Renal cortical epithelial cell (primary cell): Measurements from ENCODE around the gene KRT5. TPM values are rescaled to one million over a fixed set of nuclear protein-coding genes. Genes with fewer than 3 reads are reported as not detected.

ENCODE experiments used
- DNase-seq: peaks from one replicate; pipeline ENCODE4 v3.0.0-alpha.2; 2011; ENCODE audit warnings: low read depth
- total RNA-seq: library from RNA; depleted of rRNA; stranded (reverse); fragments of >200 nt; gene quantifications from 2 replicates; pipeline ENCODE4 v1.2.3, GENCODE V29; 2014

The KRT5 gene
- total RNA-seq, 1 donor from 2014 or later: 0.70 TPM

GRCh38 chr12:52537101-52537500 lies 16.9 kb upstream of the KRT5 start:
- no peak for DNase-seq

- no peak for DNase-seq
Observed at GRCh38 chr12:52535574-52535973, 15.4 kb upstream of the KRT5 start.

- DNase-seq: no peak
Observed at GRCh38 chr12:52534482-52534881, 14.3 kb upstream of the KRT5 start.

GRCh38 chr12:52533686-52534470 lies 13.7 kb upstream of the KRT5 start:
- no peak for DNase-seq

- no peak for DNase-seq
Observed at GRCh38 chr12:52532636-52533035, 12.4 kb upstream of the KRT5 start.

- DNase-seq: no peak
Observed at GRCh38 chr12:52531566-52532300, 11.5 kb upstream of the KRT5 start.

GRCh38 chr12:52530905-52531304 lies 10.7 kb upstream of the KRT5 start:
- no peak for DNase-seq

- no peak for DNase-seq
Observed at GRCh38 chr12:52530366-52530765, 10.2 kb upstream of the KRT5 start.

GRCh38 chr12:52529846-52530245 lies 9.7 kb upstream of the KRT5 start:
- no peak for DNase-seq

GRCh38 chr12:52529417-52529816 lies 9.2 kb upstream of the KRT5 start:
- DNase-seq: no peak

GRCh38 chr12:52528641-52529143 lies 8.5 kb upstream of the KRT5 start:
- DNase-seq: no peak

GRCh38 chr12:52527121-52527800 lies 7.1 kb upstream of the KRT5 start:
- DNase-seq: no peak

GRCh38 chr12:52526511-52526951 lies 6.3 kb upstream of the KRT5 start:
- DNase-seq: no peak

- no peak for DNase-seq
Observed at GRCh38 chr12:52525661-52526499, 5.7 kb upstream of the KRT5 start.

GRCh38 chr12:52524898-52525591 lies 4.9 kb upstream of the KRT5 start:
- no peak for DNase-seq

- DNase-seq: no peak
Observed at GRCh38 chr12:52524241-52524897, 4.2 kb upstream of the KRT5 start.

- DNase-seq: no peak
Observed at GRCh38 chr12:52523824-52524223, 3.6 kb upstream of the KRT5 start.

- DNase-seq: no peak
Observed at GRCh38 chr12:52522346-52523011, 2.3 kb upstream of the KRT5 start.

- no peak for DNase-seq
Observed at GRCh38 chr12:52521568-52522266, 1.5 kb upstream of the KRT5 start.
